G401.6 (cell line): ENCODE data around the gene PCNX3.

Source experiments
- FAIRE-seq: peaks from 2 replicates; lab custom pipeline; 2012; peaks lifted over from hg19 to GRCh38; lab: Jason Lieb, UNC

Gene PCNX3

DNA sequence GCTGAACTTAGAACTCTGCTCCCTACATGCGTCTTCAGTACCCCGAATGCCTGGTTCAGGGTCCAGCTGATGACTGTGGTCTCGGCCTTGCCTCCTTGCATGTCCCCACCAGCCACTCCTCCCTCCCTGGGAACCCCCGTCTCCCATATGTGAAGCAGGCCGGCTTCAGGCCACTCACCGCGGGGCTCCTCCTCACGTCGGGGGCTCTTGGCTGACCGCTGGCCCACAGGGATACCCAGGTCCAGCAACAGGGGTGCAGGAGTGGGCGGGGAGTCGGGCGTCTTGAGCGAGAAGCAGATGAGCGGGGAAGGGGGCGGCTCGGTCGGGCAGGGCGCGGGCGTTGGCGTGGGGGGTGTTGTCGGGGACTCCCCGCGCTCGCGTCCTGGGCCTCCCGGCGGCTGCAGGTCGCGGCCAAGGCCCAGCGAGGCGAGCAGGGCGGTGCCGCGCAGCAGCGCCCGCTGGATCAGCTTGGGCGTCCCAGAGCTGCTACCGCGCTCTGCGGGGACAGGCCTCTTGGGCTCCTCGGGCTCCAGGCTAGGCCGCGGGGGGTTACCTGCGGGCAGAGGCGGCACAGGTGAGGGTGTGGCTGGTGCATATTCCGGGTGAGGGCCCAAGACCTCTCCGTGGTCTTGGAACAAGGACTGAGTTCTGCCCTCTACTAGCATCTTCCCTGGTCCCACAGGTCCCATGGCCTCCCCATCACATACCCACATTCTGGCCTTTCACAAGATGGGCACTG, 16.2 kb upstream of the PCNX3 start:
- no peak for FAIRE-seq

DNA sequence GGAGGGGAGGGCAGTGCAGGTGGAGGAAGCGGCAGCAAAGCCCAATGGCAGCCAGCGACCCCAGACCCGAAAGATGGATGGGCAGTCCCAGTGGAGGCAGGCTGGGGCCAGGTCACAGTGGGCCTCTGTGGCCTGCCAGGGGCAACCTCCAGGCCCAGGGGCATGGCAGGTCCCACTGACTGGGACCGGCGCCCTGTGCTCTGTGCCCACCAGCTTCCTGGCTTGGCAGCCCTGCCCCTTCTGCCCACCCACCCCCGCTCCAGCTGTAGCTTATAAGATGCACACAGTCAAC, 15.7 kb upstream of the PCNX3 start:
- no peak for FAIRE-seq

GRCh38 chr11:65604258-65604657, 11.3 kb upstream of the PCNX3 start:
- no peak for FAIRE-seq

- no peak for FAIRE-seq
These were observed 8.5 kb upstream of the PCNX3 start for GRCh38 chr11:65606876-65607613.

DNA sequence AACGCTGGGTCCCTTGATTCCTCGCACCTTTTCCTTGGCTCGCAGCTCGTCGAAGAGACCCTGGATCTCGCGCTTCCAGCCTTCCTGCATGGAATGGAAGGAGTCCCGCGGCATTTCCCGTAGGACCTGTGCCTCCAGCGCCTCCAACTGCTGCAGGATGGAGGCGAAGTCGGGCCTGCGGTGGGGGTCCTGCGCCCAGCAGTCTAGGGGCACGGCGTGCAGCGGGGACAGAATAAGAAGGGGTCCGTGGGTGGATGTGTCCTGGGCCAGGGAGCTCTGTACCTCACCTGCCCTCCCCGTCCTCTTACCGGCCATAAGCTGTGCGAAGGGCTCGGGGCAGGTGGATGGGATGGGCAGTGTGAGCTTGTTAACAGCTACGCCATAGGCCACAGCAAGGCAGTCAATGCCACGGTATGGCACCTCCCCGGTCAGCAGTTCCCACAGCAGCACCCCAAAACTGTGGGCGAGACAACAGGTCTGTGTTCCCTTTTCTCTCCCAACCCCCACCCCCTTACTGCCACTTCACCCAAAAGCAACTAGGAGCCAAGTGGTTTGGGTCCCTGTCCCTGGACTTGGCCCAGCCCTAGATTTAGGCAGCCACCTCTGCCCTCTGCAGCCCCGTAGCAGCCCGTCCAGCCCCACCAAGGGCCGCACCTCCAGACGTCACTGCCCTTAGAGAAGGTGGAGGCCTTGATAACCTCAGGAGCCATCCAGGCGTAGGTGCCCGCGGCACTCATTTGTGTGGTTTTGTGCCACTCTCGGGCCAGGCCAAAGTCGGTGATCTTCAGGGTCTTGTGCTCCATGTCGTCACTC, 7.8 kb upstream of the PCNX3 start:
- no peak for FAIRE-seq

- FAIRE-seq: no peak
These were observed 6.3 kb upstream of the PCNX3 start for GRCh38 chr11:65609229-65609628.

GRCh38 chr11:65609665-65610064, 5.9 kb upstream of the PCNX3 start:
- FAIRE-seq: no peak

DNA sequence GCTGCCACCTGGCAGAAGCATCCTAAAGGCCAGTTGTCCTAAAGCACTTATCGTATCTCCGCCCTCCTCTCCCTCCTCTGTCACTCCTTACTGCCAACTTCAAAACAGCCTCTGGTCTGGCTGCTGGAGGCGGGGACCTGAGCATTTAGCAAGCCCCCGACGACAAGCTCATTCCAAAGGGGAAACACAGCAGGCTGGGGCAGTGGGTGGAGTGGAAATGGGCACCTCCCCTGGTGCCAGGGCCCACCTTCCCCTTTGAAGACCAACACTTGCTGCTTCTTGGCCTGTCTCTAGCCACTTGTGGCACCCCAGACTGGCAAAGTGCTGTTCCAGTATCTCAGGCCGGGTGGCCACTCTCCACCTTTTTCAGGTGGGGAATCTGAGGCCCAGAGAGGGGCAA, 5.2 kb upstream of the PCNX3 start:
- no peak for FAIRE-seq

- no peak for FAIRE-seq
These were observed 4.4 kb upstream of the PCNX3 start for GRCh38 chr11:65611028-65611757.

- FAIRE-seq: no peak
These were observed 3.6 kb upstream of the PCNX3 start for GRCh38 chr11:65611758-65612603.

- no peak for FAIRE-seq
These were observed 2.9 kb upstream of the PCNX3 start for GRCh38 chr11:65612691-65613090.

DNA sequence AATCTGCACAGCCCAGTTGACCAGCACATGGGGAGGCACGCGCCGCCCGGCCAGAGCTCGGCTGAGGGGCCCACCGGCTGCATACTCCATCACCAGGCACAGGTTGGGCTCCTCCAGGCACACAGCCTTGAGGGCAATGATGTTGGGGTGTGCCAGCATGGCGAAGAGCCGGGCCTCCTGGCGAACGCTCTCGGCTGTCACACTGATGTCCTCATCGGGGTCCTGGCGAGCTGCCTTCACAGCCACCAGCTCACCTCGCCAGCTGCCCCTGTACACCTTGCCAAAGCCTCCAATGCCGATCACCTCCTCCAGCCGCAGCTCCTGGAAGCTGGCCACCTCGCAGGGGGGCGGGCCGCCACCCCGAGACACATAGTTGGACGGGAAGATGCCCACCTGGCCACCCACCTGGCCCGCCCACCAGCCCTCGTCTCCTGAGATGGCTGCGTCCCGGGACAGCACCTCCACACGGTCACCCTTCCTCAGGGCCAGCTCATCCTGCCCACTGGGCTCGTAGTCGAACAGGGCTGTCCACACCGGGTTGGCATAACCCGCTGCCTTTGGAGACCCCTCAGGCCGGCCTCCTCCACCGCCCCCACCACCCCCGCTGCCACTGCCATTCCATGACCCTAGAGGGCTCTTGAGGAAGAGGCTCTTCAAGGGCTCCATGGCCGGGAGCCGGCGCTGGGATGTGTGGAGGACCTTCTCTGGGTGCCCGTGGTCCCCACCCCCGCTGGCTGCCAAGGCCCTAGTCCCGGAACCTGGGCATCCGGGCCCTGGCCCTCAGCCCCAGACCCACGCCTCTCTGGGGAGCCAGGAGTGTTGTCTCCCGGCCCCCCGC, 2.3 kb upstream of the PCNX3 start:
- FAIRE-seq: no peak

DNA sequence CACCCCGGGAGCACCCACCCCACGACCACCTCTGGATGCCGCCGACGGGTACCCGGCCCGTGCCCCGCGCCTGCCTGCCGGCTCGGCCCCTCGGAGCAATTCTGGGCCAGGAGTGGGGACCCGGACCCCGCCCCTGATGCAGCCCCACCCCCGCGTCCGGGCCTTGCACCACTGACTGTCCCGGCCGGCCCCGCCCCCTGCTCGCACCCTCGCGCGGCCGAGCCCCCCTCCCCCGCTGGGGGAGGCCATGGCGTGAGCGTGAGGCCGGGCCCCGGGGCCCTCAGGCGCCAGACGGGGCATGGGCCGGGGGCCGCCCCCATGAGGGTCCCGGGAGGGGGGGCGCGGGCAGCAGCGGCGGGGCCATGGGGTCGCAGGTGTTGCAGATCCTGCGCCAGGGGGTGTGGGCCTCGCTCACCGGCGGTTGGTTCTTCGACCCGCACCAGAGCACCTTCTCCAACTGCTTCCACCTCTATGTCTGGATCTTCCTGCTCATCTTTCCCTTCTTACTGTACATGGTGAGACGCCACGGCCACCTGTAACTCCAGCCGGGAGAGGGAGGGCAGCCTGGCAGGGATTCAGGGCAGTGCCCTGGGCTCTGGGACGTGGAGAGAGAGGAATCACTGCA, 486 bp downstream of the PCNX3 start:
- FAIRE-seq: no peak

- FAIRE-seq: no peak
These were observed 1.0 kb downstream of the PCNX3 start for GRCh38 chr11:65616575-65617001.

- no peak for FAIRE-seq
These were observed 1.7 kb downstream of the PCNX3 start for GRCh38 chr11:65617136-65617850.

GRCh38 chr11:65617990-65618751, 2.6 kb downstream of the PCNX3 start:
- FAIRE-seq: no peak

DNA sequence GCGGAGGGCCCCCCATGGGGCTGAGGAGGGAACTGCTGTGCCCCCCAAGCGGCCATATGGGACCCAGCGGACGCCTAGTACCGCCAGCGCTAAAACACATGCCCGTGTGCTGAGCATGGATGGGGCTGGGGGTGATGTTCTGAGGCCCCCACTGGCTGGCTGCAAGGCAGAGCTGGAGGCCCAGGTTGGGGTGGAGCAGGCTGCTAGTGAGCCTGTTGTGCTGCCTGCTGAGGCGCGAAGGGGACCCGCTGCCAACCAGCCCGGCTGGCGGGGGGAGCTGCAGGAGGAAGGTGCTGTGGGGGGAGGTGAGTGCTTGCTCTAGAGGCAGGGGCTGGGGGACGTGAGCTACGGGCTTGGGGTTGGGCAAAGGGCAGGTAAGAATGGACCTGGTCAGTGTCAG, 3.2 kb downstream of the PCNX3 start:
- FAIRE-seq: no peak

DNA sequence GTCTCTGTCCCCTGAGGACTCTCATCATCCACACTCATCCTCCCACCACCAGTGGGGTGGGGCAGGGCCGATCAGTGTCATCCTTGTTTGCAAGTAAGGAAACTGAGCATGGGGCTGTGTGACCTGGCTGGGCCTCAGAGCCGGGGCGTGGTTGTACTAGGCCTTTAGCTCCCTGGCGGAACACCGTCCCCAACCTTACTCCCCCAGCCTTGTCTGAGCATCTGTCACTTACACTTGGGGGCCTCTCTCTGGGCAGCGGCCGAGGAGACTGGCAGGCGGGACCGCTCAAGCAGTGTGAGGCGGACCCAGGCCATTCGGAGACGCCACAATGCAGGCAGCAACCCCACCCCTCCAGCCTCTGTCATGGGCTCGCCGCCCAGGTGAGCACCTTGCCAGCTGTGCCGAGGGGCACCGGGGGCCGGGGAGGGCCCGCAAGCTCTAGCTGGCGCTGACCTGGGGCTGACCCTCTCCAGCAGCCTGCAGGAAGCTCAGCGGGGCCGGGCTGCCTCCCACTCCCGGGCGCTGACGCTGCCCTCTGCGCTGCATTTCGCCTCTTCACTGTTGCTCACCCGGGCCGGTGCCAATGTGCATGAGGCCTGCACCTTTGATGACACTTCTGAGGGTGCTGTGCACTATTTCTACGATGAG, 3.8 kb downstream of the PCNX3 start:
- FAIRE-seq: no peak
